Activated naive CD8-positive, alpha-beta T cell treated with anti-CD3 and anti-CD28 coated beads, Interleukin-2, amount 50 U/mL, for 16 hours (primary cell): ENCODE results near the gene PIGH.
"Not testable (repeated sequence)": the region's sequence is repeated elsewhere in the genome, so short reads cannot be mapped to it uniquely, and the experiment has no call there.

ENCODE experiments used
- DNase-seq: peaks from one replicate; pipeline ENCODE4 v3.0.0-alpha.2; 2020; ENCODE audit warnings: low read depth, low spot score

PIGH gene

GRCh38 chr14:67553547-67553946 is 46.5 kb downstream of the PIGH start:
- no peak for DNase-seq

- DNase-seq = no peak
These were observed 48.1 kb downstream of the PIGH start for GRCh38 chr14:67551940-67552339.

GRCh38 chr14:67551123-67551522 is 48.9 kb downstream of the PIGH start:
- DNase-seq = no peak

GRCh38 chr14:67549734-67550133 is 50.3 kb downstream of the PIGH start:
- no peak for DNase-seq

GRCh38 chr14:67547224-67547780 is 52.8 kb downstream of the PIGH start:
- no peak for DNase-seq

- no peak for DNase-seq
These were observed 55.5 kb downstream of the PIGH start for GRCh38 chr14:67544590-67544989.

GRCh38 chr14:67542620-67543019 is 57.4 kb downstream of the PIGH start:
- DNase-seq = not testable (repeated sequence)

GRCh38 chr14:67541448-67542387 is 58.4 kb downstream of the PIGH start:
- DNase-seq = no peak
